ENCODE results near the gene KCNC1.

Gene KCNC1

GRCh38 chr11:17755891-17756290, 21.3 kb downstream of the KCNC1 start:
- no peak for DNase-seq

- peak; percentile 20 to 56 (median 35) for DNase-seq
Measured at GRCh38 chr11:17760102-17761029, 25.8 kb downstream of the KCNC1 start.

- DNase-seq, result no peak
Measured at GRCh38 chr11:17762309-17762974, 27.9 kb downstream of the KCNC1 start.

- DNase-seq, result no peak
Measured at GRCh38 chr11:17763244-17763643, 28.7 kb downstream of the KCNC1 start.

- no peak for DNase-seq
Measured at GRCh38 chr11:17763703-17764102, 29.1 kb downstream of the KCNC1 start.

- DNase-seq, result peak in 2 of 3 experiments; percentile 20 to 50
Measured at GRCh38 chr11:17764446-17765218, 30.1 kb downstream of the KCNC1 start.

- DNase-seq, result peak in 2 of 3 experiments; percentile 25 to 59
Measured at GRCh38 chr11:17765356-17766072, 30.9 kb downstream of the KCNC1 start.

- no peak for DNase-seq
Measured at GRCh38 chr11:17766073-17766359, 31.4 kb downstream of the KCNC1 start.

- DNase-seq, result no peak
Measured at GRCh38 chr11:17766590-17766989, 32.0 kb downstream of the KCNC1 start.

GRCh38 chr11:17767301-17767885, 32.8 kb downstream of the KCNC1 start:
- peak in 1 of 3 experiments; percentile 26 for DNase-seq

- DNase-seq, result no peak
Measured at GRCh38 chr11:17767914-17768313, 33.3 kb downstream of the KCNC1 start.

GRCh38 chr11:17768547-17768946, 34.0 kb downstream of the KCNC1 start:
- no peak for DNase-seq

GRCh38 chr11:17769218-17769617, 34.6 kb downstream of the KCNC1 start:
- DNase-seq, result no peak

- DNase-seq, result peak in 2 of 3 experiments; percentile 23 to 49
Measured at GRCh38 chr11:17770048-17770652, 35.6 kb downstream of the KCNC1 start.

GRCh38 chr11:17770917-17771316, 36.3 kb downstream of the KCNC1 start:
- DNase-seq, result no peak

GRCh38 chr11:17771415-17771814, 36.8 kb downstream of the KCNC1 start:
- DNase-seq, result no peak

- DNase-seq, result no peak
Measured at GRCh38 chr11:17771841-17772401, 37.3 kb downstream of the KCNC1 start.

- no peak for DNase-seq
Measured at GRCh38 chr11:17772704-17773600, 38.4 kb downstream of the KCNC1 start.

- no peak for DNase-seq
Measured at GRCh38 chr11:17773674-17774073, 39.1 kb downstream of the KCNC1 start.

GRCh38 chr11:17774232-17775034, 39.9 kb downstream of the KCNC1 start:
- DNase-seq, result no peak
